HG03175 (cell line): ENCODE results near the gene SSMEM1.
"Not testable (repeated sequence)": the region's sequence is repeated elsewhere in the genome, so short reads cannot be mapped to it uniquely, and the experiment has no call there.

Experiments
- ATAC-seq: cut with Tn5 transposase; IDR thresholded peaks from one replicate; pipeline ENCODE4 v1.9.1; 2021; ENCODE audit warnings: mild to moderate bottlenecking, moderate library complexity; ENCODE audit not compliant: unreplicated experiment

SSMEM1 gene

GRCh38 chr7:130210181-130210935, 2.7 kb downstream of the SSMEM1 start:
- ATAC-seq: no peak

DNA sequence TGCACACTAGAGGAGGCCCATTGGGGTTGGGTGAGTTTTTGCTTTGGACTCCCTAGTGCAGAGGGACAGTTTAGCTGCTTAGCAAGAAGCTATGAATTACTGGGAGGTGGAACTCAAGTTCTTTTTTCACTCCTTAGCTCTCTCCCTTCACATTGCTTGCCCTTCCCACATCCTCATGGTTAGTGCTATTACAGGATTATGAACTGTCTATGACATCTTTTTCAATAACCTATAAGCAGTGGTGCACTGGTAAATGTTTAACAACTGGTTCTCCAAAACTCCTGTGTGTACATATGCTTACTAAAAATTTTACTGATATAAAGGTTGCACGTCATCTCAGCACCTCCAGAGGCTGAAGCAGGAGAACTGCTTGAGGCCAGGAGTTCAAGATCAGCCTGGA, 6.2 kb downstream of the SSMEM1 start:
- no peak for ATAC-seq

DNA sequence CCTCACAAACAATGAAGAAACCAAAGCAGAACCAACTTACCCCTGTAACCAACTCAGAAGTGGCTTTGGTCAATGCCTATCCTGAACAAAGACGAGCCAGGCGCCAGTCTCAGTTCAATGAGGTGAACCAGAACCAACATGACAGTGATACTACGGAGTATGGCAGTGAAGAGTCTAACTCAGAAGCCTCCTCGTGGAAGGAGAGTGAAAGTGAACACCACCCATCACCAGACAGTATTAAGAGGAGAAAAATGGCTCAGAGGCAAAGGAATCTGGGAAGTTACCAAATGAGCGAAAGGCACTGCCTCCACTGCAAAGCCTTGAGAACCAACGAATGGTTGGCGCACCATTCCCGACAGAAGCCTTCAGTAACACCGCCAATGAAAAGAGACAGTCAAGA, 8.4 kb downstream of the SSMEM1 start:
- no peak for ATAC-seq

DNA sequence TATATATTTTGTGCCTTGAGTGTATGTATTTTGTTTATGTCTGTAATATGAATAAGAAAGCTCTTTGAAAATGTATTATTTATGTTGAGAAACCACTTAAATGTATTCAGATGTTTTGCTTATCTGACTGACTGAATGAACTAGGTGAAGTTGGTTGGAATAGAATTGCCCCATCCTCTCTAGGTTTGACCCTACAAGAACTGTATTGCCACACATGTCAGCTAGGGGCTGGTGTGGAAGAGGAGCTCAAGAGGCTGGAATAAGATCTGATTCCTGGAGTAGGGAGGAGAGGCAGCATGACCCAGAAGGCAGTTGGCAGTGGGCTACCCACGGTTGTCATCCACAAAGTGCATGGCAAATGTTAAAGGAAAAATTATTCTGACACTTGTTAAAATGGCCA, 9.1 kb downstream of the SSMEM1 start:
- no peak for ATAC-seq

- no peak for ATAC-seq
Measured at GRCh38 chr7:130218806-130219620, 11.4 kb downstream of the SSMEM1 start.

- ATAC-seq: no peak
Measured at GRCh38 chr7:130219871-130220270, 12.2 kb downstream of the SSMEM1 start.

DNA sequence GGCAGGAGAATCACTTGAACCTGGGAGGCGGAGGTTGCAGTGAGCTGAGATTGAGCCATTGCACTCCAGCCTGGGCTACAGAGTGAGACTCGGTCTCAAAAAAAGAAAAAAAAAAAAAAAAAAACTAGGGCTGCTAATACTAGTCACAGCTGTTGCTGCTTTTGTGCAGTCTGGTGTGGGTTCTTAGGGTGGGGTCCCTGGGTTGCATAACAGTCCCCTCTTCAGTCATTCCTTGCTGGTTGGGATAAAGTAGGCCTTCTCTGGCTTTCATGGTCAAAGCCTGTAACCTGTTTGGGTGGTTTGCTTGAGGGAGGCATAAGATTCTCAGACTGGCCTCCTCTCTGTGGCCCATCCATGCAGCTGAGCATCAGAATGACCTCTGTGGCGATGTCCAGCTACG, 14.1 kb downstream of the SSMEM1 start:
- ATAC-seq: no peak

DNA sequence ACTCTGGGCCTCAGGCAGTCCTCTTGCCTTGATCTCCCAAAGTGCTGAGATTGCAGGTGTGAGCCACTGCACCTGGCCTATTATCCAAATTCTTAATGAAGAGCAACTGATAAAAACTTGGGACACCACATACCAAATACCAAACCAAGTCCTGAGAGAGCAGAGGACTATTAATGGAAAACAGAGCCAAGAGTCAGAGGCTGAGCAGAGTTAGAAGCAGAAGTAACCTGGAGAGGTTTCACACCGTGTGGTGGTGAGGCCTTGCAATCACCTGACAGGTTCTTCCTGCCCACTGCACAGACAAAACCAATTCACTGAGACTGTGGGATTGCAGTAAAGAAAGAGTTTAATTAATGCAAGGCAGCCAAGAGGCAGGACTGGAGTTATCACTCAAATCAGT, 16.0 kb downstream of the SSMEM1 start:
- ATAC-seq: no peak

GRCh38 chr7:130224210-130224609, 16.6 kb downstream of the SSMEM1 start:
- no peak for ATAC-seq

DNA sequence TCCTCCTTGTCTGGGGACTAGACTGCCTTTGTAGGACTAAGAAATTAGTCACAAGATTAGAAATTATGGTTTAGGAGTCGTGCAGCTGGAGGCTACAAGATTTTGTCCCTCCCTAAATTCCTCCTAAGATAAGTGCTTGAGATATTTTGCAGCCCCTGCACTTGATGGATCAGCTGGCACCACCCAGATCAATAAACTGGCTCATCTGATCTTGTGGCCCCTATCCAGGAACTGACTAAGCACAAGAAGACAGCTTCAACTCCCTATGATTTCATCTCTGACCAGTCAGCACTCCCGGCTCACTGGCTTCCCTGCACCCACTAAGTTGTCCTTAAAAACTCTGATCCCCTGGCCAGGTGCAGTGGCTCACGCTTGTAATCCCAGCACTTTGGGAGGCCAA, 17.3 kb downstream of the SSMEM1 start:
- ATAC-seq: not testable (repeated sequence)

GRCh38 chr7:130226333-130226732, 18.7 kb downstream of the SSMEM1 start:
- ATAC-seq: no peak

DNA sequence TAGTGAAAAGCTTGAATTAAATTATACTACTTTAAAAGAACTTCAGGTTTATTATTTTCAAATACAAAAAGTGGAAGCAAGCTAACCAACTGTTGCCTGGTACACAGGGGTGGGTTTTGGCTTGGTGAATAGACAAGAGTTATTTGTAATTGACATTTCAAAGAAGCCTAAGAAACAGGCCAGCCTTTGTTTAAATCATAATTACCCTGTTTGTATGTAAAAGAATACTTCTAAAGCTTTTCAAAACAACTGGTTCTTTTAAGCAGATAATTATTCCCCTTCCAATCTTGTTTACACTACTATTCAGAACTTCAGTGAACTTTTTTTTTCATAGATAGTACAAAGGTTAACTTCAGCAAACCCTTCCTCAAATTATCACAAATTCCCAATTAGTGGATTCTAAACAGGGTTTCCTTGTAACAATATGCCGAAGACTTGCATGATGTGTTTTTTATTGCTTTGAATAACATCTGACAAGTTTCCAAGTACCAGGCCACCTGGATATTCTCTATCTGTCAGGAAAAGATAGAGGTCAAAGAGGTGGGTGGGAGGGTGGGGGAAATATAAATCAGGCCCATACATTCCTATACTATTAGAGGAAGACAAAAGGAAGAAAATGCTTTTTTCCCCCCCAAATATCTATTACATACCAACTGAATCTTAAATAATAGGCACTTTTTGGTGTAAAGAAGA, 20.4 kb downstream of the SSMEM1 start:
- no peak for ATAC-seq

- no peak for ATAC-seq
Measured at GRCh38 chr7:130228840-130229502, 21.3 kb downstream of the SSMEM1 start.

DNA sequence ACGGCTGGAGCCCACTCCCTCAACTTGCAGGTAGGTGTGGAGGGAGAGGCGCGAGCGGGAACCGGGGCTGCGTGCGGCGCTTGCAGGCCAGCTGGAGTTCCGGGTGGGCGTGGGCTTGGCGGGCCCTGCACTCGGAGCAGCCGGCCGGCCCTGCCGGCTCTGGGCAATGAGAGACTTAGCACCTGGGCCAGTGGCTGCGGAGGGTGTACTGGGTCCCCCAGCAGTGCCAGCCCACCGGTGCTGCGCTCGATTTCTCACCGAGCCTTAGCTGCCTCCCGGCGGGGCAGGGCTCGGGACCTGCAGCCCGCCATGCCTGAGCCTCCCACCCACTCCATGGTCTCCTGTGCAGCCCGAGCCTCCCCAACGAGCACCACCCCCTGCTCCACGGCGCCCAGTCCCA, 22.3 kb downstream of the SSMEM1 start:
- not testable (repeated sequence) for ATAC-seq

DNA sequence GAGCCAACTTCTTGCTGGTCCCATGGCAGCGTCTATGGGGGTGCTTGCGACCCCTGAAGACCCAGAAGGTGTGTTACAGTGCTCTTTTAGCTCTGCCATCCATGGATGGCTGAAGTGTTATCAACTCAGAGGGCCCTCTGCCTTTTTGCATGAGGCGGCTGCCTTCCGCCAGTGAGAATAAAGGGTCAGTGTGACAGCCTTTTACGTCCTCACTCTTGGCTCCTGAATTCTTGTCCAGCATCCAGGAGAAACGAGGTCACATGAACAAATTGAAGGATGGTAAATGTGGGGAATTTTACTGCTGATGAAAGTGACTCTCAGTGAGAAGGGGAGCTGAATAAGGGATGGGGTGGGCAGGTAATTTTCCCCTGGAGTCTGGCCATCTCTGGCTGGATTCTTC, 24.1 kb downstream of the SSMEM1 start:
- no peak for ATAC-seq

GRCh38 chr7:130232209-130232608, 24.5 kb downstream of the SSMEM1 start:
- ATAC-seq: no peak

- no peak for ATAC-seq
Measured at GRCh38 chr7:130234078-130234477, 26.4 kb downstream of the SSMEM1 start.

DNA sequence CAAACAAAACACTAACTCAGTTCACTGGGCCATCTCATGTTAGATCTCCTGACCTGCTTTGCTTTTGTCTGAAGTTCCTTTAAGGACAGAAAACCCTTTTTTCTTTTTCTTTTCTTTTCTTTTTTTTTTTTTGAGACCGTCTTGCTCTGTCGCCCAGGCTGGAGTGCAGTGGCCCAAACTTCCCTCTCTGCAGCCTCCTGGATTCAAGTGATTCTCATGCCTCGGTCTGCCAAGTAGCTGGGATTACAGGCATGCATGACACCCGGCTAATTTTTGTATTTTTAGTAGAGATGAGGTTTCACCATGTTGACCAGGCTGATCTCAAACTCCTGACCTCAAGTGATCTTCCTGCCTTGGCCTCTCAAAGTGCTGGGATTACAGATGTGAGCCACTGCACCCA, 28.7 kb downstream of the SSMEM1 start:
- not testable (repeated sequence) for ATAC-seq

GRCh38 chr7:130240240-130240639, 32.6 kb downstream of the SSMEM1 start:
- no peak for ATAC-seq

GRCh38 chr7:130242198-130243014, 34.7 kb downstream of the SSMEM1 start:
- ATAC-seq: no peak
